PC-3 (cell line): Measurements from ENCODE around the gene CPLX1.

Experiments
- CTCF ChIP-seq: fragments of 300-600 bp; sonication (generic); conservative IDR thresholded peaks from 2 replicates; pipeline ENCODE4 v1.5.1; 2017; ENCODE audit warnings: antibody characterized with exemption, low read depth, mild to moderate bottlenecking, low read length
- EZH2 ChIP-seq: fragments of 300-600 bp; sonication (generic); IDR thresholded peaks from one replicate; pipeline ENCODE4 v1.6.1; 2017; ENCODE audit warnings: antibody characterized with exemption, mild to moderate bottlenecking, low read length; ENCODE audit not compliant: unreplicated experiment
- EZH2phosphoT487 ChIP-seq: fragments of 300-600 bp; sonication (generic); IDR thresholded peaks from 2 replicates; pipeline ENCODE4 v1.6.1; 2018; ENCODE audit warnings: mild to moderate bottlenecking, antibody characterized with exemption, low read length, borderline replicate concordance

DNA sequence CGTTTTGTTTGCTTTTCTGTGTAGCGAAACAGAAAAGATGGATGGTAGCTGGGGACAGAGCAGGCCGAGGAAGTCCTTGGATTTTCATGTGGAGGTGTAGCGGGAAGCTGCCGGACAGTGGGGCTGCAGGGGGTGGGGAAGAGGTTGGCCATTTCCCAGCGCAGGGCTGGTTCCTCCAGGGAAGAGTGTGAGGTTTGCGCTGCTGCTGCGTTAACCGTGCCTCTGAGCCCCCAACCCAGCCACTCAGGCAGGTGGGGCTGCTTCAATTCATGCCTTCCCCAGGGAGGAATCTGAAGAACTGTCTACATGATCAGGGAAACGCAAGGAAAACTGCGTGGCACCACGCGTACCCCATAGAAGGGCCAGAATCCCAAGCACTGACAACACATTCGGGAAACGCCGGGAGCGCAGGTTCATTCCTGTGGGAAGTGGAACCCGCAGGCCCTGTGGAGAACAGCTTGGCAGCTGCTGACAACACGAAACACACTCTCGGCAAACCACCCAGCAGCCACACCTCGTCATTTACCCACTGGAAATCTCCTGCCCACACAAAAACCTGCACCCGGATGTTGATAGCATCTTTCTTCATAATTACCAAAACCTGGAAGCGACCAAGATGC is 62.6 kb downstream of the CPLX1 start:
- TF ChIP-seq CTCF (no peak), EZH2phosphoT487 (no peak), EZH2 (no peak)
